K562 (cell line): ENCODE results near the gene SNRNP70. TPM values are rescaled to one million over a fixed set of nuclear protein-coding genes. Genes with fewer than 3 reads are reported as not detected.

Experiments used
- ATF1 ChIP-seq, 2 experiments: fragments of 450-650 bp in 1 of 2; IDR thresholded peaks; 2 replicates each; pipeline ENCODE4 v1.6.1; 2016; ENCODE audit warnings: missing compliant biosample characterization in 1 of 2, missing genetic modification characterization in 1 of 2
- CCNT2 ChIP-seq: IDR thresholded peaks from 2 replicates; pipeline ENCODE4 v1.6.1; 2011; ENCODE audit warnings: borderline replicate concordance, low read depth, mild to moderate bottlenecking, moderate library complexity, mixed read lengths, low read length; ENCODE audit not compliant: insufficient read length; ENCODE audit errors: extremely low read depth
- CREB1 ChIP-seq, 2 experiments: sonication (generic) in 1 of 2; formaldehyde crosslinking in 1 of 2; IDR thresholded peaks; 2 replicates each; pipeline versions ENCODE4 v1.6.1 to v1.8.0; 2012 to 2022; ENCODE audit warnings: inconsistent platforms in 1 of 2, mild to moderate bottlenecking in 1 of 2, missing genetic modification reagents in 1 of 2, moderate library complexity in 1 of 2
- DPF2 ChIP-seq: fragments of 450-650 bp; IDR thresholded peaks from 2 replicates; pipeline ENCODE4 v1.6.1; 2016
- E2F8 ChIP-seq: fragments of 450-650 bp; IDR thresholded peaks from 2 replicates; pipeline ENCODE4 v1.7.1; 2018; ENCODE audit warnings: mild to moderate bottlenecking, low read depth; ENCODE audit not compliant: partially characterized antibody
- FOS ChIP-seq: IDR thresholded peaks from 3 replicates; pipeline ENCODE4 v1.6.1; 2011; ENCODE audit not compliant: insufficient read length; ENCODE audit errors: extremely low read depth
- HDGF ChIP-seq: fragments of 450-650 bp; IDR thresholded peaks from 2 replicates; pipeline ENCODE4 v1.6.1; 2016
- KDM4B ChIP-seq, 2 experiments: fragments of 450-650 bp in 1 of 2; sonication (generic) in 1 of 2; IDR thresholded peaks; 2 replicates each; pipeline ENCODE4 v1.6.1; 2016 to 2017; ENCODE audit warnings: borderline replicate concordance in 2 of 2, antibody characterized with exemption in 1 of 2, low read depth in 1 of 2, mild to moderate bottlenecking in 1 of 2
- POLR2B ChIP-seq: fragments of 450-650 bp; IDR thresholded peaks from 2 replicates; pipeline ENCODE4 v1.6.1; 2018; ENCODE audit warnings: low read depth; ENCODE audit not compliant: partially characterized antibody
- PRMT5 ChIP-seq: sonication (generic); formaldehyde crosslinking; IDR thresholded peaks from 2 replicates; pipeline ENCODE4 v1.5.0; 2020; ENCODE audit warnings: missing genetic modification reagents
- RBBP5 ChIP-seq: fragments of 200-600 bp; sonication (generic); IDR thresholded peaks from 2 replicates; pipeline ENCODE4 v1.6.1; 2012; ENCODE audit warnings: borderline replicate concordance, mild to moderate bottlenecking, low read length, control low read depth, inconsistent platforms; ENCODE audit not compliant: insufficient read depth, poor library complexity, severe bottlenecking
- RBM15 ChIP-seq: fragments of 200-400 bp; formaldehyde crosslinking; IDR thresholded peaks from 2 replicates; pipeline ENCODE4 v1.6.1; 2018; ENCODE audit warnings: mild to moderate bottlenecking, low read length, moderate library complexity; ENCODE audit not compliant: insufficient read depth
- RCOR1 ChIP-seq, 2 experiments: IDR thresholded peaks; 2 replicates each; pipeline ENCODE4 v1.6.1; 2012; ENCODE audit warnings: low read depth in 2 of 2, low read length in 2 of 2, borderline replicate concordance in 1 of 2, improper control_type of control experiment in 1 of 2
- SIRT6 ChIP-seq: IDR thresholded peaks from one replicate; pipeline ENCODE4 v1.6.1; 2012; ENCODE audit warnings: low read depth, mild to moderate bottlenecking, control low read depth, inconsistent platforms, low read length, moderate library complexity
- SMARCA4 ChIP-seq: fragments of 450-650 bp; IDR thresholded peaks from 2 replicates; pipeline ENCODE4 v1.6.1; 2016
- TFAP4 ChIP-seq: sonication (generic); formaldehyde crosslinking; IDR thresholded peaks from 2 replicates; pipeline ENCODE4 v1.8.0; 2022; ENCODE audit warnings: missing genetic modification reagents, mild to moderate bottlenecking, moderate library complexity, borderline replicate concordance
- ZNF431 ChIP-seq: sonication (generic); formaldehyde crosslinking; IDR thresholded peaks from 2 replicates; pipeline ENCODE4 v1.8.0; 2022; ENCODE audit warnings: mild to moderate bottlenecking, missing genetic modification reagents
- ZNF655 ChIP-seq: fragments of 250-450 bp; sonication (Bioruptor Pico); IDR thresholded peaks from 2 replicates; pipeline ENCODE4 v1.5.0; 2021
- ZNF75A ChIP-seq: fragments of 450-650 bp; formaldehyde crosslinking; IDR thresholded peaks from 2 replicates; pipeline ENCODE4 v1.4.0; 2020; ENCODE audit warnings: mild to moderate bottlenecking
- polyA plus RNA-seq, 8 experiments: library from polyadenylated mRNA; depleted of rRNA in 4 of 8; stranded (reverse) in 5 of 8; unstranded in 3 of 8; fragments of >200 nt; fragmentation: Nextera tagmentation in 2 of 8; fragmentation: Illumina TruSeq in 1 of 8; extraction: Ambion mirVana in 2 of 8; extraction: Trizol in 1 of 8; gene quantifications; 2 replicates each; pipeline versions ENCODE4 v1.2.1 to v1.2.3, GENCODE V29; 2011 to 2014; ENCODE audit warnings: inconsistent platforms in 1 of 8, missing spikeins in 1 of 8
- total RNA-seq, 7 experiments: library from RNA; depleted of rRNA in 6 of 7; stranded (reverse); fragments of >200 nt in 6 of 7; fragmentation: Illumina TruSeq in 2 of 7; extraction: Trizol in 2 of 7; gene quantifications; 2 replicates each; pipeline versions ENCODE4 v1.2.1 to v1.2.3, GENCODE V29; 2011 to 2021; ENCODE audit warnings: low replicate concordance in 1 of 7
- TF ChIP-seq, protein P1 (sequence below): sonication (generic); formaldehyde crosslinking; IDR thresholded peaks from 2 replicates; pipeline ENCODE4 v1.8.1; 2023; ENCODE audit warnings: mild to moderate bottlenecking, missing genetic modification reagents
- TF ChIP-seq, protein P2 (sequence below): fragments of 450-650 bp; IDR thresholded peaks from 2 replicates; pipeline ENCODE4 v1.6.1; 2016

The SNRNP70 gene
- total and polyA plus RNA-seq, 9 of the 15 experiments (the other 6 are each of a cell fraction or from before 2014, with no cell fraction given): 2.8 to 496 (median 136) TPM

- TF ChIP-seq RBM15: no peak
- TF ChIP-seq RCOR1 (IDR thresholded peaks at IDR 0.05; ENCODE audit: borderline replicate concordance in 1 of 2, low read depth in 2 of 2, low read length in 2 of 2): peak in 1 of 2 experiments; percentile 42; a peak in 1 of 4 replicates
- TF ChIP-seq RBBP5: peak; percentile 23
- no peak for TF ChIP-seq ZNF75A
- 0 out of 4 replicates have a peak, but pooled peaks of 1 of the 2 experiments have one; percentile 39 for TF ChIP-seq KDM4B (IDR thresholded peaks at IDR 0.05; ENCODE audit: borderline replicate concordance in 2 of 2, low read depth in 1 of 2)
- TF ChIP-seq DPF2: peak; percentile 36; the same call in 1 of the 2 replicates
- peak; percentile 50; the same call in 1 of the 2 replicates for TF ChIP-seq TFAP4 (CRISPR knock-in tag)
- no peak for TF ChIP-seq SIRT6
- TF ChIP-seq CCNT2: peak; percentile 22
- no peak for TF ChIP-seq CREB1 (IDR thresholded peaks at IDR 0.05)
- peak; percentile 54; the same call in 1 of the 2 replicates for TF ChIP-seq CREB1 (CRISPR knock-in tag; IDR thresholded peaks at IDR 0.05)
- TF ChIP-seq HDGF: peak; percentile 97
- peak; percentile 80 for TF ChIP-seq FOS
- no peak for TF ChIP-seq ATF1 (CRISPR knock-in tag; IDR thresholded peaks at IDR 0.05)
- TF ChIP-seq ATF1 (tag; IDR thresholded peaks at IDR 0.05): peak; percentile 34; the same call in 1 of the 2 replicates
- no peak for TF ChIP-seq ZNF655 (CRISPR knock-in tag)
- TF ChIP-seq POLR2B: peak; percentile 32
- no peak for TF ChIP-seq PRMT5
- TF ChIP-seq E2F8: no peak
- TF ChIP-seq, protein P1, sequence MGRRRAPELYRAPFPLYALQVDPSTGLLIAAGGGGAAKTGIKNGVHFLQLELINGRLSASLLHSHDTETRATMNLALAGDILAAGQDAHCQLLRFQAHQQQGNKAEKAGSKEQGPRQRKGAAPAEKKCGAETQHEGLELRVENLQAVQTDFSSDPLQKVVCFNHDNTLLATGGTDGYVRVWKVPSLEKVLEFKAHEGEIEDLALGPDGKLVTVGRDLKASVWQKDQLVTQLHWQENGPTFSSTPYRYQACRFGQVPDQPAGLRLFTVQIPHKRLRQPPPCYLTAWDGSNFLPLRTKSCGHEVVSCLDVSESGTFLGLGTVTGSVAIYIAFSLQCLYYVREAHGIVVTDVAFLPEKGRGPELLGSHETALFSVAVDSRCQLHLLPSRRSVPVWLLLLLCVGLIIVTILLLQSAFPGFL: no peak
- TF ChIP-seq SMARCA4: no peak
- TF ChIP-seq, protein P2, sequence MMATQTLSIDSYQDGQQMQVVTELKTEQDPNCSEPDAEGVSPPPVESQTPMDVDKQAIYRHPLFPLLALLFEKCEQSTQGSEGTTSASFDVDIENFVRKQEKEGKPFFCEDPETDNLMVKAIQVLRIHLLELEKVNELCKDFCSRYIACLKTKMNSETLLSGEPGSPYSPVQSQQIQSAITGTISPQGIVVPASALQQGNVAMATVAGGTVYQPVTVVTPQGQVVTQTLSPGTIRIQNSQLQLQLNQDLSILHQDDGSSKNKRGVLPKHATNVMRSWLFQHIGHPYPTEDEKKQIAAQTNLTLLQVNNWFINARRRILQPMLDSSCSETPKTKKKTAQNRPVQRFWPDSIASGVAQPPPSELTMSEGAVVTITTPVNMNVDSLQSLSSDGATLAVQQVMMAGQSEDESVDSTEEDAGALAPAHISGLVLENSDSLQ: peak; percentile 62
- no peak for TF ChIP-seq ZNF431 (CRISPR knock-in tag)
These were observed 57.6 kb downstream of the SNRNP70 start (continued) for GRCh38 chr19:49142866-49143335.
